Measurements from ENCODE around the gene ODF2L. TPM values are rescaled to one million over a fixed set of nuclear protein-coding genes. Genes with fewer than 3 reads are reported as not detected.

The ODF2L gene
- total RNA-seq, 1 experiment from 2014 or later: 27.3 TPM

- no peak for DNase-seq
- Histone ChIP-seq H3K27me3 (ENCODE audit: insufficient read depth, low read length) (no peaks in the 10 kb centered on the region), H2BK20ac (ENCODE audit: low read depth, low read length, poor library complexity, severe bottlenecking) (no peak overlapping the region), H3K14ac (ENCODE audit: insufficient read depth, low read length) (no peak overlapping the region), H3K23ac (ENCODE audit: insufficient read length, low read depth, low read length) (no peak overlapping the region), H2BK12ac (ENCODE audit: insufficient read length, low read depth, low read length) (no peak overlapping the region), H3K4me1 (ENCODE audit: insufficient read depth, low read length) (no peaks in the 10 kb centered on the region), H3K18ac (ENCODE audit: insufficient read length, low read depth, low read length) (no peak overlapping the region), H3K4me2 (ENCODE audit: insufficient read depth, insufficient read length, low read length) (no peak overlapping the region), H2AFZ (ENCODE audit: low read length) (no peak overlapping the region), H3T11ph (ENCODE audit: low read length) (no peak overlapping the region), H3K4ac (ENCODE audit: low read depth, low read length) (no peak overlapping the region), H3K23me2 (ENCODE audit: insufficient read length, low read depth, low read length, poor library complexity, severe bottlenecking) (no peaks in the 10 kb centered on the region), H3K9ac (ENCODE audit: extremely low read depth, insufficient read length, low read length) (no peak overlapping the region), H3K79me2 (ENCODE audit: insufficient read depth, low read length) (no peaks in the 10 kb centered on the region), H4K91ac (ENCODE audit: insufficient read length, low read depth, low read length) (no peak overlapping the region), H2AK5ac (ENCODE audit: insufficient read length, low read length) (no peak overlapping the region), H4K8ac (replicated peaks; ENCODE audit: insufficient read length, low read depth, low read length) (no peak overlapping the region), H4K20me1 (ENCODE audit: control insufficient read depth, insufficient read depth, insufficient read length) (no peaks in the 10 kb centered on the region), H3K27ac (ENCODE audit: insufficient read length, low read depth, low read length) (no peak overlapping the region), H3K56ac (ENCODE audit: insufficient read length, low read depth, low read length) (no peak overlapping the region), H2BK15ac (ENCODE audit: low read depth, low read length) (no peak overlapping the region), H3K79me1 (ENCODE audit: insufficient read depth, low read depth, low read length, poor library complexity, severe bottlenecking) (no peaks in the 10 kb centered on the region), H4K5ac (ENCODE audit: insufficient read length, low read depth, low read length) (no peak overlapping the region), H2BK120ac (ENCODE audit: low read depth, low read length, poor library complexity, severe bottlenecking) (no peak overlapping the region), H3K9me3 (ENCODE audit: control insufficient read depth, low read depth, low read length) (no peaks in the 10 kb centered on the region), H2BK5ac (ENCODE audit: insufficient read length, low read length) (no peak overlapping the region)
- peaks cover 25 to 28% of the 10 kb centered on the region in 2 experiments for H3K9me3 Mint-ChIP-seq
- no peak overlapping the region for H3K27ac Mint-ChIP-seq
- TF ChIP-seq CTCF (conservative IDR thresholded peaks at IDR 0.05): peak; percentile 89
- H3K4me1 Mint-ChIP-seq: no peaks in the 10 kb centered on the region
- H3K4me3 Mint-ChIP-seq: no peak overlapping the region
- no peaks in the 10 kb centered on the region for H3K27me3 Mint-ChIP-seq (ENCODE audit: low read depth)
- H3K36me3 Mint-ChIP-seq (ENCODE audit: insufficient read depth in 1 of 3, low read depth in 3 of 3): peaks cover 29 to 32% (median 31%) of the 10 kb centered on the region in 3 experiments
- no CpG with 5 or more reads among the region's 4 CpGs for WGBS (ENCODE audit: extremely low coverage, insufficient read length, low lambda C conversion rate)
Measured at GRCh38 chr1:86380257-86380861, 15.8 kb downstream of the ODF2L start.
